Astrocyte (in vitro differentiated cells and primary cell): ENCODE measurements around the gene DLGAP1. TPM values are rescaled to one million over a fixed set of nuclear protein-coding genes. Genes with fewer than 3 reads are reported as not detected.
"Not testable (repeated sequence)": the region's sequence is repeated elsewhere in the genome, so short reads cannot be mapped to it uniquely, and the experiment has no call there.

Experiments used
- DNase-seq: peaks from one replicate; pipeline ENCODE4 v3.0.0-alpha.2; 2010; ENCODE audit warnings: low read depth
- FAIRE-seq: peaks from 2 replicates; lab custom pipeline; 2011; peaks lifted over from hg19 to GRCh38; lab: Jason Lieb, UNC
- H2AFZ ChIP-seq: 2 replicates; pipeline ENCODE4 v1.6.0; 2012; ENCODE audit warnings: low read depth, low read length, inconsistent platforms
- H3K27ac ChIP-seq: 2 replicates; pipeline ENCODE4 v1.5.1; 2011; ENCODE audit warnings: low read depth, low read length, inconsistent platforms
- H3K27me3 ChIP-seq: 2 replicates; pipeline ENCODE4 v1.6.0; 2011; ENCODE audit warnings: low read length, inconsistent platforms; ENCODE audit not compliant: insufficient read depth
- H3K36me3 ChIP-seq: 2 replicates; pipeline ENCODE4 v1.5.1; 2011; ENCODE audit warnings: low read length, inconsistent platforms; ENCODE audit not compliant: insufficient read depth
- H3K4me1 ChIP-seq: 2 replicates; pipeline ENCODE4 v1.5.1; 2011; ENCODE audit warnings: low read length, inconsistent platforms; ENCODE audit not compliant: insufficient read depth
- H3K4me2 ChIP-seq: 2 replicates; pipeline ENCODE4 v1.6.0; 2012; ENCODE audit warnings: low read length, inconsistent platforms
- H3K4me3 ChIP-seq: 2 replicates; pipeline ENCODE4 v1.5.1; 2011; ENCODE audit warnings: low read depth, mild to moderate bottlenecking, low read length, inconsistent platforms; ENCODE audit not compliant: insufficient read depth
- H3K79me2 ChIP-seq: 2 replicates; pipeline ENCODE4 v1.6.0; 2012; ENCODE audit warnings: mild to moderate bottlenecking, low read length, inconsistent platforms; ENCODE audit not compliant: insufficient read depth
- H3K9ac ChIP-seq: 2 replicates; pipeline ENCODE4 v1.6.0; 2012; ENCODE audit warnings: mild to moderate bottlenecking, low read length, inconsistent platforms
- H3K9me3 ChIP-seq: 2 replicates; pipeline ENCODE4 v1.5.1; 2012; ENCODE audit warnings: low read depth, mild to moderate bottlenecking, low read length, inconsistent platforms; ENCODE audit not compliant: insufficient read depth
- H4K20me1 ChIP-seq: 2 replicates; pipeline ENCODE4 v1.6.0; 2012; ENCODE audit warnings: low read length, inconsistent platforms; ENCODE audit not compliant: insufficient read depth
- H3K27ac Mint-ChIP-seq: one replicate; pipeline ENCODE4 v1.8.0; 2021; ENCODE audit warnings: mild to moderate bottlenecking, mixed read lengths; ENCODE audit not compliant: unreplicated experiment
- H3K27me3 Mint-ChIP-seq: one replicate; pipeline ENCODE4 v1.8.0; 2021; ENCODE audit warnings: low read depth, mixed read lengths; ENCODE audit not compliant: unreplicated experiment
- H3K36me3 Mint-ChIP-seq: one replicate; pipeline ENCODE4 v1.8.0; 2021; ENCODE audit warnings: low read depth, mixed read lengths; ENCODE audit not compliant: unreplicated experiment
- H3K4me1 Mint-ChIP-seq: one replicate; pipeline ENCODE4 v1.8.0; 2021; ENCODE audit warnings: low read depth, mixed read lengths; ENCODE audit not compliant: unreplicated experiment
- H3K4me3 Mint-ChIP-seq: one replicate; pipeline ENCODE4 v1.8.0; 2021; ENCODE audit warnings: mild to moderate bottlenecking, moderate library complexity, mixed read lengths; ENCODE audit not compliant: unreplicated experiment
- H3K9me3 Mint-ChIP-seq: one replicate; pipeline ENCODE4 v1.8.0; 2021; ENCODE audit warnings: mild to moderate bottlenecking, mixed read lengths; ENCODE audit not compliant: unreplicated experiment
- CTCF ChIP-seq: IDR thresholded peaks from 2 replicates; pipeline ENCODE4 v1.5.1; 2011; ENCODE audit warnings: low read depth, mild to moderate bottlenecking, inconsistent platforms, low read length, moderate library complexity; ENCODE audit not compliant: insufficient read depth
- EZH2 ChIP-seq: IDR thresholded peaks from 2 replicates; pipeline ENCODE4 v1.6.1; 2012; ENCODE audit warnings: mild to moderate bottlenecking, low read length, inconsistent platforms; ENCODE audit not compliant: insufficient read depth
- total RNA-seq: library from RNA; stranded (reverse); gene quantifications from 2 replicates; pipeline ENCODE4 v1.2.1, GENCODE V29; 2021

DLGAP1 gene
- total RNA-seq, 1 donor from 2014 or later, result 2.3 TPM

GRCh38 chr18:3652380-3653262 lies 802.5 kb downstream of the DLGAP1 start:
- H3K79me2 ChIP-seq, result no peaks in the 10 kb centered on the region
- H3K27me3 ChIP-seq, result no peaks in the 10 kb centered on the region
- H3K4me3 ChIP-seq, result peak overlapping the region; percentile 20
- no peak overlapping the region for H2AFZ ChIP-seq
- no peaks in the 10 kb centered on the region for H3K9me3 Mint-ChIP-seq
- H3K4me1 ChIP-seq, result peaks cover 40% of the 10 kb centered on the region
- H3K27ac Mint-ChIP-seq, result peak overlapping the region; percentile 96
- TF ChIP-seq EZH2, result no peak
- no peak for TF ChIP-seq CTCF
- peaks cover 35% of the 10 kb centered on the region for H3K4me1 Mint-ChIP-seq
- no peaks in the 10 kb centered on the region for H3K36me3 Mint-ChIP-seq
- H3K9ac ChIP-seq, result peak overlapping the region; percentile 78
- DNase-seq, result peak; percentile 99
- H4K20me1 ChIP-seq, result no peaks in the 10 kb centered on the region
- H3K4me2 ChIP-seq, result peak overlapping the region; percentile 74
- H3K9me3 ChIP-seq, result no peaks in the 10 kb centered on the region
- H3K27me3 Mint-ChIP-seq, result no peaks in the 10 kb centered on the region
- H3K27ac ChIP-seq, result peak overlapping the region; percentile 94
- H3K4me3 Mint-ChIP-seq, result peak overlapping the region; percentile 73
- no peaks in the 10 kb centered on the region for H3K36me3 ChIP-seq
- FAIRE-seq, result peak; percentile 76

DNA sequence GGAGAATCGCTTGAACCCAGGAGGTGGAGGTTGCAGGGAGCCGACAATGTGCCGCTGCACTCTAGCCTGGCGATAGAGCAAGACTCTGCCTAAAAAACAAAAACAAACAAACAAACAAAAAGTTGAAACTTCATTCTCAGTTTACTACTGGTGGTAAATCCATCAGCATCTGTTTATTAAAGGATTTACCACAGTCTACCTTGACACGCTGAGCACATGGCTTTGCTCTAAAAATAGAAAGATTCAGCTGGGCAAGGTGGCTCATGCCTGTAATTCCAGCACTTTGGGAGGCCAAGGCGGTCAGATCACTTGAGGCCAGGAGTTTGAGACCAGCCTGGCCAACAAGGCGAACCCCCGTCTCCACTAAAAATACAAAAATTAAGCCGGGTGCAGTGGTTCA lies 803.8 kb downstream of the DLGAP1 start:
- H4K20me1 ChIP-seq, result no peaks in the 10 kb centered on the region
- no peak overlapping the region for H3K9ac ChIP-seq
- H3K9me3 ChIP-seq, result no peaks in the 10 kb centered on the region
- no peaks in the 10 kb centered on the region for H3K27me3 ChIP-seq
- DNase-seq (no peak), FAIRE-seq (no peak)
- peaks cover 40% of the 10 kb centered on the region for H3K4me1 ChIP-seq
- H2AFZ ChIP-seq, result no peak overlapping the region
- Mint-ChIP-seq H3K4me1 (peaks cover 35% of the 10 kb centered on the region), H3K4me3 (no peak overlapping the region), H3K9me3 (no peaks in the 10 kb centered on the region), H3K27me3 (no peaks in the 10 kb centered on the region), H3K27ac (peak overlapping the region; percentile 77), H3K36me3 (no peaks in the 10 kb centered on the region)
- H3K36me3 ChIP-seq, result no peaks in the 10 kb centered on the region
- no peak overlapping the region for H3K4me2 ChIP-seq
- no peak for TF ChIP-seq EZH2
- TF ChIP-seq CTCF, result no peak
- no peak overlapping the region for H3K27ac ChIP-seq
- no peaks in the 10 kb centered on the region for H3K79me2 ChIP-seq
- H3K4me3 ChIP-seq, result no peak overlapping the region

DNA sequence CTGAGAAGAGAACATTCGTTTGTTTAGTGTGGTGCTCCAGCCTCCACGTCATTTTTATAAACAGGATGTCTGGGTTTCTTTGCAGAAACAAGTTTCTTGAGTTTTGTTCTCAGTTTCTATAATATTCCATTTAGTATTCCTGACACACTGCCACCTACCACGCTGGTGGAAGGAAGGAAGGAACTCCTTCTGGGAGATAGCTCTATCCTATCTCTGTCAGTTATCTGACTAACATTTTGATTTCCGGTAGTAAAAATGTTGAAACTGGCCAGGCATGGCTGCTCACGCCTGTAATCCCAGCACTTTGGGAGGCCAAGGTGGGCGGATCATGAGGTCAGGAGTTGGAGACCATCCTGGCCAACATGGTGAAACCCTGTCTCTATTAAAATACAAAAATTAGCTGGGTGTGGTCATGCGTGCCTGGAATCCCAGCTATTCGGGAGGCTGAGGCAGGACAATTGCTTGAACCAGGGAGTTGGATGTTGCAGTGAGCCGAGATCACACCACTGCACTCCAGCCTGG lies 804.5 kb downstream of the DLGAP1 start:
- FAIRE-seq, H3K4me3 Mint-ChIP-seq, H3K27me3 ChIP-seq, H3K9me3 ChIP-seq, H4K20me1 ChIP-seq, H3K36me3 ChIP-seq, H3K9me3 Mint-ChIP-seq, H2AFZ ChIP-seq, H3K79me2 ChIP-seq, H3K4me3 ChIP-seq, H3K27me3 Mint-ChIP-seq, H3K9ac ChIP-seq, H3K36me3 Mint-ChIP-seq: not testable (repeated sequence)
- Histone ChIP-seq H3K4me2 (peak overlapping the region; percentile 35), H3K4me1 (peaks cover 40% of the 10 kb centered on the region), H3K27ac (peak overlapping the region; percentile 76)
- H3K27ac Mint-ChIP-seq, result peak overlapping the region; percentile 78
- H3K4me1 Mint-ChIP-seq, result peaks cover 34% of the 10 kb centered on the region
- DNase-seq, result peak; percentile 60
